Nucleus accumbens (tissue), 56 donors: Measurements from ENCODE around the gene COL6A6.
"Not testable (repeated sequence)": the region's sequence is repeated elsewhere in the genome, so short reads cannot be mapped to it uniquely, and the experiment has no call there.

Experiments
- DNase-seq, 56 donors: peaks; one replicate each; lab custom pipeline; 2025; lab: John Stamatoyannopoulos, UW

COL6A6 gene

DNA sequence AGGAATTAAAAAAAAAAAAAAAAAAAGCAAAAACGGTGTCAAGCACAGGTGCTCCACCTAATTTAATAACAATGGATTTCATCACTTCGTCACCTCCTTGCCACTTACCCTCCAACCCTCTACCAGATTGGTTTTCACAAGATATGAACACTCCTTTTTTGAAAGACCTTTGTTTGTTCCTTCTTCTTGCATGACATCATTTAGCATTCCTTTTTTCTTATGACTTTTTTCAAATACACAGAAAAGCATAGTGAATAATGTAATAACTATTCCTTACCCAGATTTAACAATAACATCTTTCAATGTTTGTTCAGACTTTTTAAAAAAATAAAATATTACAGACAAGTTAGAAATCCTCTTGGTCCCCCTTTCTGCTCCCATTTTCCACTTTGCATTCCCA is 16.3 kb downstream of the COL6A6 start:
- DNase-seq, result no peak

DNA sequence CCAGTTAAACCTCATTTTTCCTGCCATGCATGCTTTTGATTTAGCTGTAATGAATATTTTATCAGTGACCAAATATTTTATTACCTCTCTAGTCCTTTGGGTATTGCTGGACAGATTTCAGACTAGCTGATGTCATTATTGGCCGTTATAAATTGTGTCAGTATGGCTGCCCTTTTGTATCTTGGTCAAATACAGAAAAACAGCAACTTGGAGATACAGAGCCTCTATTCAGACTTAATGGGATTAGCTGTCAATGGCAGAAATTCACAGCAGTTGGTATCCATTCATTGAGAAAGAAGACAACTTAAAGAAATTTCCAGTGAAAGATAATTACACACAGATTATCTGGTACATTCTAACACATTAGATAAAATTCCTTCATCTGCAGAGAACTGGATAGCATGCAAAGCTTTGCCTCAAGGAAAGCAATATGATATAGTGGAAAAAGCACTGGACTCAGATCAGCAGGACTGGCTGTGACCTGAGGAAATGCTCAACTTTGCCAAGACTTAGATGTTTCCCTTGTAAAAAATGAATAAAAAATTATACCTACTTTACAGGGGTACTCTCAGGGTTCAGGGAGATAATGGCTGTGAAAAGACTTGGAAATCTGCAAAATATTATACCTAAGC is 20.8 kb downstream of the COL6A6 start:
- no peak for DNase-seq

DNA sequence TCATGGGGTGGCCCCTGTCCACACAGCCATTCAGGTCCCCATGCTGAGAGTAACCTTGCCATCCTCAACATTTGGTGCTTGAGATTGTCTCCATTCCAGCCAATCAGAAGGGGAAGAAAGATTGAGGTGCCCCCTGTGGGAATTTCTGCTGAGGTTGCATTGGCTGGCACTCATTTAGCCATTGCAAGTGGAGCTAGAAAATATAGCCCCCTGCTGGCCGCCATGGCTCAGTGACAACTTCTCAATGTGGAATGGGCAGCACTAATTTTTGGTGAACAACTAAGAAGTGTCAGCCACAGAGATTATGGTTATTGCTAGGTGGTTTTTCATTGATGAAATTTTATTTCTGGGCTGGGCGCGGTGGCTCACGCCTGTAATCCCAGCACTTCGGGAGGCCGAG is 22.0 kb downstream of the COL6A6 start:
- peak in 12 of 56 donors; percentile 1 to 49 (median 4) for DNase-seq

DNA sequence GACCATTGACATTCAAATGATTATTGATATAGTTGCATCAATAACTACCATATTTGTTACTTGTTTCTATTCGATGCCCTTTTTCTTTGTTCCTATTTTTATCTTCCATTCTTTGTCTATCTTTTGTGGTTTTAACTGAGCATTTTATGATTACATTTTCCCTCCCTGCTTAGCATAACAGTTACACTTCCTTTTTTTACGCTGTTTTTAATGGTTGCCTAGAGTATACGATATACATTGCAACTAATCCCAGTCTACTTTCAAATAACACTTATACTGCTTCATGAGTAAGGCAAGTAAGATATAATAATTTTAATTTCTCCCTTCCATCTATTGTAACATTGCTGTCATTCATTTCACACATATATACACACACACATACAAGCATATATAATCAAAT is 26.3 kb downstream of the COL6A6 start:
- no peak for DNase-seq

DNA sequence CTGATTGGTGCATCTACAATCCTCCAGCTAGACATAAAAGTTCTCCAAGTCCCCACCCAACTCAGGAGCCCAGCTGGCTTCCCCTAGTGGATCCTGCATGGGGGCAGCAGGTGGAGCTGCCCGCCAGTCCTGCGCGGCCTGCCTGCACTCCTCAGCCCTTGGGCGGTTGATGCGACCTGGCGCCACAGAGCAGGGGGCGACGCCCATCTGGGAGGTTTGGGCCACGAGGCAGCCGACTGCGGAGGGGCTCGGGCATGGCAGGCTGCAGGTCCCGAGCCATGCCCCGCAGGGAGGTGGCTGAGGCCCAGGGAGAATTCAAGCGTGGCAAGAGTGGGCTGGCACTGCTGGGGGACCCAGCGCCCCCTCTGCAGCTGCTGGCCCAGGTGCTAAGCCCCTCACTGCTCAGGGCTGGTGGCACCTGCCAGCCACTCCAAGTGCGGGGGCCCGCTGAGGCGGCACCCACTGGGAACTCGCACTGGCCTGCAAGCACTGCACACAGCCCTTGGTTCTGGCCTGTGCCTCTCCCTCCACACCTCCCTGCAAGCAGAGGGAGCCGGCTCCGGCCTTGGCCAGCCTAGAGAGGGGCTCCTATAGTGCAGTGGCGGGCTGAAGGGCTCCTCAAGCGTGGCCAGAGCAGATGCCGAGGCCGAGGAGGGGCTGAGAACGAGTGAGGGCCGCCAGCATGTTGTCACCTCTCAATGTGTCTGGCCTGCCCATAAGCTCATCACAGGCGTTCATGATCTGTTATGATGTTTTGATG is 30.1 kb downstream of the COL6A6 start:
- DNase-seq, result no peak

DNA sequence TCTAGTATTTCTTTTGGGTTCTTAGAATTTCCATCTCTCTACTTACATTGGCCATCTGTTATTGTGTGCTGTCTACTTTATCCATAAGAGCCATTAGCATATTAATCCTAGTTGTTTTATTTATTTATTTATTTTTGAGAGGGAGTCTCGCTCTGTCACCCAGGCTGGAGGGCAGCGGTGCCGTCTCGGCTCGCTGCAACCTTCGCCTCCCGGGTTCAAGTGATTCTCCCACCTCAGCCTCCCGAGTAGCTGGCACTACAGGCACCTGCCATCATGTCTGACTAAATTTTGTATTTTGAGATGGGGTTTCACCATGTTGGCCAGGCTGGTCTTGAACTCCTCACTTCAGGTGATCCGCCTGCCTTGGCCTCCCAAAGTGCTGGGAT is 30.7 kb downstream of the COL6A6 start:
- not testable (repeated sequence) for DNase-seq

DNA sequence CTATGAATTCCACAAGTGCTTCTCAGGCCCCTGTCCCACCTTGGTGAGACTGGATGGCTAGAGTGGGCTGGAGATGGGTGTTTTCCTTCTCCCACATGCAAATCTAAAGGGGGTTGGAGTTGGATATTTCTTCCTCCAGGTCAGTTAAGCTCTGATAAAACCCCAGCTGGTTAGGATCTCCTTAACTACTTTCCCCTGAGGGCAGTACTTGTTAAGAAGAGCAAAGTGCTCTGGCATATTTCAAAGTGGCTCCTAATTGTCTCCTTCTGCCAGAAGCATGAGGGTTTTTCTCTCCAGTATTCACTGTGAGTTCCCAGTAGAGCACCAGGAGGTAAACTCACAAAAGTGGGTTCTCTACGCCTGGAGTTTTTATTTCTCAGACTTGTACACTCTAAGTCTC is 31.4 kb downstream of the COL6A6 start:
- DNase-seq, result no peak

DNA sequence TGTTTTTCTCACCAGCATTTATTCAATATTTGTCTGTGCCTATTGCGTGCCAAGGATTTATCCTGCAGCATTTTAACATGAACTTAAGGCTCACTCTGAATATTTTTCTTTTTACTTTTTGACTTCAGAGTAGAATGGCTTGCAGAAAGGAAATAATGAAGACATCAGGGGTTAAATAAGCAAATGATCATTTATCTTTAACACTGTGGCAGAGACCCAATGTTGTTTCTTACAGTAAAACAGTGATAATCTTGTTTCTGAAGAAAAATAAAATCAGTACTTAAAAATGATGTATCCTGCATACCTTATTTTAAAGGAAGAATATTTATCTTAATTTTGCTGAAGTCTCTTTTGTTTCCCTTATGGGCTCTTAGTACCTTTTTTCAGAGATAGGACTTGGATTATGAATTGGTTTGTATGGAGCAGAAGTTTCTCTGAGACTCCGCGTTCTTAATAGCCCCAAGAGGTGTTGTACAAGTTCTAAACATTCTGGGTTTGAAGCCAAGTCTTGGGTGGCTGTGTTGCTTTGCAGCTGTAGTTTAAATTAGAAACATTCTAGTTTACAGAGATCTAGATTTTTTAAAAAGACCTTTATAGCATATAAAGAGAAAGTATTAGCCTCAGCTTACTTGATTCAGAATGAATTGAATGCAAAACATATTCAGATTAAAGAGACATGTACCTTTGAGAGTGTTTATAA is 40.5 kb downstream of the COL6A6 start:
- no peak for DNase-seq

DNA sequence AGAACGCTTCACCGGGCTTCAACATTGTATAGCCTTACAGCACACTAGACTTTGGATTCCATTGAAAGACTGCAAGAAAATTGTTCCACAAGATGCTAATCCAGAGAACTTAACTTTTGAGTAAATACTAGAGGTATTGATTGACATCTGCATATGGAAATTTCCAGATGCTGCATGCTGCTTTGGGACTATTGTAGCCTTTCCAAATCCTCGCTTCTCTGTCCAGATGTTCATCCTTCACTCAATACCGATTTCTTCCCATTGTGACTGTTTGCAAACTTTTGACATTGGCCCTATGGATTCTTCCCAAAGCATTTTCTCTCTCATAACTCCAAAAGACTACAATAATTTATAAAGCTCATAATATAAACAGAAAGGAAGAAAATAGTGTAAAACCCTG is 41.4 kb downstream of the COL6A6 start:
- DNase-seq, result no peak

DNA sequence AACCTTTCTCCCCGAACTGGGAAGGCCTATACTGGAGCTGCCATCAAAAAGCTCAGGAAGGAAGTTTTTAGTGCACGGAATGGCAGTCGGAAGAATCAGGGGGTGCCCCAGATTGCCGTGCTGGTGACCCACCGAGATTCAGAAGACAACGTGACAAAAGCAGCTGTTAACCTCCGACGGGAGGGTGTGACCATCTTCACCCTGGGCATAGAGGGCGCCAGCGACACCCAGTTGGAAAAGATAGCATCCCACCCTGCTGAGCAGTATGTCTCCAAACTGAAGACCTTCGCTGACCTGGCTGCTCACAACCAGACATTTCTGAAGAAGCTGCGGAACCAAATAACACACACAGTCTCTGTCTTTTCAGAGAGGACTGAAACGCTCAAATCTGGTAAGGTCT is 48.2 kb downstream of the COL6A6 start:
- DNase-seq, result no peak
